COLO668 (cell line): ENCODE measurements around the gene PUS1.

Experiments used
- DNase-seq: peaks from one replicate; lab custom pipeline; 2025; ENCODE audit not compliant: unreplicated experiment; lab: John Stamatoyannopoulos, UW

Gene PUS1

DNA sequence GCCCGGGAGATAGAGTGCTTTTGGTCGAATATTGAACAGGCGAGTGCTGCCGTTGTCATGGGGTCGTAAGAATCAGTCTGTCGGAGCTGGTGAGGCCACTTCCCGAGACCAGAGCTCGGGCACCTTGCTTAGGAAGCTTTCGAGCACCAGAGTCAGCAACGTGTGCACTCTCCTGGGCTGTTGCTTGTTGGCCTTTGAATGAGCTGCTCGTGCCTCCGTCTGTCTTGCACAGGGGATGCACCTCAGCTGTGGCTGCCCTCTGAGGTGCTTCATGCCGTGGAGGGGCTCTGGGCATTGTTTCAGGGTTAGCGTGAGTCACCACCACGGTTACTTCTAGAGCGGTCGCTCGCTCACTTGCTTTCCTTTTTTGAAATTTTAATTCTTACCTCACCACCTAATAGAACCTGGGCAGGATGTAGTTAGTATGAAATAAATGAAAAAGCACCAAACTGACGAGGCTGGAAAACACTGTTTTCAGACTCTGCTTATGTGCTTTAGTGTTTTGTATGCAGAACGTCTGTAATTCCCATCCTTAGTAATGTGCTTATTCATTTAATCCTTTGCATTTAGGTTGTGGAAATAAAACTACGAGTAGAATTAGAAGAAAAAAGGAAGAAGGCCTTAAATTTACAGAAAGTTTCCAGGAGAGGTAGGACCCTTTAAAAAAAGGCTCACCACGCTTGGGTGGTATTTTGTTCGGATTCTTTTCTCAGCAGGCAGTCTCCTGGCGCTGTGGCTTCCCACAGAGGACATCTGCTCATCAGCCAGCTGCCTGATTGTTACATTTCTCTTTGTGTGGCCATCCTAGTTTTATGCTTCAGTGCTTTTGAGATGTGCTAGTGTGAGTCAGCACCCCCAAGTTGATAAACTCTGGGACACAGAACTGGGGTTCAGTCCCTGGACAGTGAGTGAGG, 61.2 kb downstream of the PUS1 start:
- DNase-seq: peak; percentile 50

GRCh38 chr12:131990980-131991305, 61.9 kb downstream of the PUS1 start:
- peak; percentile 50 for DNase-seq

DNA sequence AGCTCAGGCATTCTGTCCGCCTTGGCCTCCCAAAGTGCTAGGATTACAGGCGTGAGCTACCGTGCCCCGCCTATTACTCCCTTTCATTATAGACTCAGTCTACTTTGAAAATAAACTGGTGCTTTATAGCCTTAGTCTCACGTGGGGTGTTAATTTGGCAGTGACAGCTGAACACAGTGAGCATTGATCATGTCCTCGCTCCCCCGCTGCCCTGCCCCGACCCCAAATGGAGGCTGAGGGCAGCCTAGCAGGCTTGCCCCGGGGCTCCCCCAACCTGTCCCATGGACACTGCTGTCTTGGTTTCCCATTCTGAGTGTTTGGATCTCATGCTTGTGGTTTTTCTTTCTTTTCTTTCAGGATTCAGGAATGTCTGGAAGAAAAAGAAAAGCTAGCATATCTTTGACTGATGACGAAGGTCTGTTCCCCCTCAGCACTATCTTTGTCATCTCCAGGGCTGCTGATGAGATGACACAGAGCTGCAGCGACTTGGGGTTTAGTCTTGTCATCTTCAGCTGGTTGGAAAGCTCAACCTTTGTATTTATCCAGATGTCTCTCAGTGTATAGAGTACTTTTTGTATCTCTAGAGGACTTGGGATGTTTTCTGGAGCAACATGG, 62.8 kb downstream of the PUS1 start:
- no peak for DNase-seq

DNA sequence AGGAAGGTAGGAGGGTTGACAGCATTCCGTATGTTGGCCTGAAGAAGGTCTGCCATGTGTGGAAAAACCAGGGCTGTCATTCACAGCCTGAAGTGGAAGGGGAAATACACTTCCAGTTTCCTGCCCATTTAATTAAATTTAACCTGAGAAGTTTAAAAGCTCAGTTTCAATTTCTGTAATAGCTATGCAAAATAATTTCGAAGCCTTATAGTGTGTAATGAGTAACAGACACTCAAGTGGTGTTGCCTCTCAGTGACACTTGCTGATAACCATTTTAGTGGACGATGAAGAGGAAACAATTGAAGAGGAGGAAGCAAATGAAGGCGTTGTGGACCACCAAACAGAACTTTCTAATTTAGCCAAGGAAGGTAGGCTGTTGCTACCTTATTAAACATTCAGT, 65.5 kb downstream of the PUS1 start:
- no peak for DNase-seq
